B cell (primary cell): Measurements from ENCODE around the gene PACSIN2. TPM values are rescaled to one million over a fixed set of nuclear protein-coding genes. Genes with fewer than 3 reads are reported as not detected.

ENCODE experiments used
- ATAC-seq: fragments of 200-7000 bp; cut with Tn5 transposase; one replicate; pipeline ENCODE4 v1.10.0; 2021; ENCODE audit warnings: low read depth, mild to moderate bottlenecking, moderate number of reproducible peaks, moderate library complexity
- CTCF ChIA-PET: fragments of 350-600 bp; sonication (Branson Sonifier 250); formaldehyde crosslinking; loops from one replicate; lab custom pipeline; 2021; ENCODE audit warnings: antibody characterized with exemption, inconsistent platforms; lab: Charles Lee
- POLR2A ChIA-PET: fragments of 350-600 bp; sonication (Branson Sonifier 250); formaldehyde crosslinking; loops from one replicate; lab custom pipeline; 2021; ENCODE audit warnings: antibody characterized with exemption; lab: Charles Lee
- DNase-seq: peaks from one replicate; pipeline ENCODE4 v3.0.0; 2013
- H2AFZ ChIP-seq: 2 replicates; pipeline ENCODE4 v1.6.1; 2012; ENCODE audit warnings: mild to moderate bottlenecking, low read depth, low read length; ENCODE audit not compliant: insufficient read depth, poor library complexity, severe bottlenecking
- H3K27ac ChIP-seq, 2 donors: 1 replicate in 1 of 2; 2 replicates in 1 of 2; pipeline ENCODE4 v1.5.1; 2012 to 2013; ENCODE audit warnings: low read length in 2 of 2, mild to moderate bottlenecking in 2 of 2, moderate library complexity in 1 of 2
- H3K27me3 ChIP-seq, 4 experiments: fragments of 200-600 bp in 1 of 4; sonication (generic) in 1 of 4; replicated peaks in 1 of 4; 1 replicate in 2 of 4; 2 replicates in 2 of 4; pipeline versions ENCODE4 v1.6.1 to v1.7.0; 2013 to 2016; ENCODE audit warnings: low read length in 3 of 4, mild to moderate bottlenecking in 2 of 4, mixed read lengths in 1 of 4, moderate library complexity in 1 of 4; ENCODE audit not compliant: insufficient read depth in 4 of 4, control insufficient read depth in 3 of 4; ENCODE audit errors: control extremely low read depth in 1 of 4
- H3K36me3 ChIP-seq, 2 experiments: replicated peaks in 1 of 2; 1 replicate in 1 of 2; 2 replicates in 1 of 2; pipeline versions ENCODE4 v1.6.1 to v1.7.1; 2013; ENCODE audit warnings: low read length in 1 of 2; ENCODE audit not compliant: insufficient read depth in 2 of 2, control insufficient read depth in 1 of 2; ENCODE audit errors: control extremely low read depth in 1 of 2, extremely low read depth in 1 of 2
- H3K4me1 ChIP-seq, 2 donors: fragments of 200-600 bp in 1 of 2; sonication (generic) in 1 of 2; 1 replicate in 1 of 2; 2 replicates in 1 of 2; pipeline versions ENCODE4 v1.5.1 to v1.6.1; 2013 to 2017; ENCODE audit warnings: low read length in 2 of 2; ENCODE audit not compliant: control insufficient read depth in 2 of 2, insufficient read depth in 2 of 2
- H3K4me2 ChIP-seq: replicated peaks from 2 replicates; pipeline ENCODE3; 2012; ENCODE audit warnings: mild to moderate bottlenecking, low read depth, low read length; ENCODE audit not compliant: poor library complexity, severe bottlenecking
- H3K4me3 ChIP-seq, 5 experiments: fragments of 200-600 bp in 1 of 5; sonication (generic) in 1 of 5; 1 replicate in 3 of 5; 2 replicates in 2 of 5; pipeline versions ENCODE4 v1.5.1 to v1.7.0; 2011 to 2016; ENCODE audit warnings: low read length in 4 of 5, mild to moderate bottlenecking in 4 of 5, low read depth in 2 of 5, control low read depth in 1 of 5, moderate library complexity in 1 of 5; ENCODE audit not compliant: insufficient read depth in 1 of 5; ENCODE audit errors: control extremely low read depth in 1 of 5, extremely low read depth in 1 of 5
- H3K79me2 ChIP-seq: fragments of 200-600 bp; sonication (generic); one replicate; pipeline ENCODE4 v1.6.0; 2016; ENCODE audit warnings: low read length; ENCODE audit not compliant: control insufficient read depth, insufficient read depth
- H3K9ac ChIP-seq: fragments of 200-600 bp; sonication (generic); 2 replicates; pipeline ENCODE4 v1.6.1; 2017; ENCODE audit warnings: mild to moderate bottlenecking, low read length, moderate library complexity
- H3K9me3 ChIP-seq, 3 donors: one replicate each; pipeline versions ENCODE4 v1.6.1 to v1.7.1; 2013; ENCODE audit warnings: low read length in 2 of 3; ENCODE audit not compliant: control insufficient read depth in 2 of 3, insufficient read depth in 1 of 3; ENCODE audit errors: control extremely low read depth in 1 of 3
- H4K20me1 ChIP-seq: 2 replicates; pipeline ENCODE4 v1.6.0; 2012; ENCODE audit warnings: mild to moderate bottlenecking, low read length; ENCODE audit not compliant: insufficient read depth, control insufficient read depth, poor library complexity, severe bottlenecking
- H3K27ac Mint-ChIP-seq: one replicate; pipeline ENCODE4 v1.8.0; 2021; ENCODE audit warnings: mixed read lengths
- H3K27me3 Mint-ChIP-seq: one replicate; pipeline ENCODE4 v1.8.0; 2021; ENCODE audit warnings: mixed read lengths
- H3K4me1 Mint-ChIP-seq: one replicate; pipeline ENCODE4 v1.8.0; 2021; ENCODE audit warnings: mixed read lengths
- H3K4me3 Mint-ChIP-seq: one replicate; pipeline ENCODE4 v1.8.0; 2021; ENCODE audit warnings: mixed read lengths
- H3K9me3 Mint-ChIP-seq: one replicate; pipeline ENCODE4 v1.8.0; 2022; ENCODE audit warnings: mixed read lengths; ENCODE audit not compliant: insufficient read depth
- EZH2 ChIP-seq: IDR thresholded peaks from 2 replicates; pipeline ENCODE4 v1.6.1; 2012; ENCODE audit warnings: borderline replicate concordance, low read depth, mild to moderate bottlenecking, moderate library complexity, low read length; ENCODE audit not compliant: insufficient read depth, poor library complexity, severe bottlenecking
- WGBS: methylation state at CpG from one replicate; pipeline ENCODE4 v1.1.5; 2013; ENCODE audit warnings: missing lambda C conversion rate; ENCODE audit not compliant: insufficient coverage; 5-methylcytosine and 5-hydroxymethylcytosine counted together
- intact Hi-C: fragments of 100-400 bp; cut with micrococcal nuclease; formaldehyde crosslinking; loops from one replicate; pipeline ENCODE4 v1.10.0; 2022
- polyA plus RNA-seq: library from polyadenylated mRNA; depleted of rRNA; stranded (reverse); fragments of >200 nt; gene quantifications from 2 replicates; pipeline ENCODE4 v1.2.3, GENCODE V29; 2012
- total RNA-seq, 2 donors: library from RNA; stranded (reverse); fragments of 120-200 nt in 1 of 2; gene quantifications; 1 replicate in 1 of 2; 2 replicates in 1 of 2; pipeline versions ENCODE4 v1.2.3 to v1.2.4, GENCODE V29; 2013 to 2022
- TF ChIP-seq, protein P1 (sequence below): fragments of 200-600 bp; IDR thresholded peaks from one replicate; pipeline ENCODE4 v1.8.0; 2022; ENCODE audit warnings: antibody characterized with exemption, mild to moderate bottlenecking

Gene PACSIN2
- total and polyA plus RNA-seq, 2 donors (not counting 1 experiment from before 2014, with no cell fraction given): 26.9 to 59.3 TPM

GRCh38 chr22:42837556-42837955 lies 177.4 kb downstream of the PACSIN2 start:
- TF ChIP-seq, protein P1, sequence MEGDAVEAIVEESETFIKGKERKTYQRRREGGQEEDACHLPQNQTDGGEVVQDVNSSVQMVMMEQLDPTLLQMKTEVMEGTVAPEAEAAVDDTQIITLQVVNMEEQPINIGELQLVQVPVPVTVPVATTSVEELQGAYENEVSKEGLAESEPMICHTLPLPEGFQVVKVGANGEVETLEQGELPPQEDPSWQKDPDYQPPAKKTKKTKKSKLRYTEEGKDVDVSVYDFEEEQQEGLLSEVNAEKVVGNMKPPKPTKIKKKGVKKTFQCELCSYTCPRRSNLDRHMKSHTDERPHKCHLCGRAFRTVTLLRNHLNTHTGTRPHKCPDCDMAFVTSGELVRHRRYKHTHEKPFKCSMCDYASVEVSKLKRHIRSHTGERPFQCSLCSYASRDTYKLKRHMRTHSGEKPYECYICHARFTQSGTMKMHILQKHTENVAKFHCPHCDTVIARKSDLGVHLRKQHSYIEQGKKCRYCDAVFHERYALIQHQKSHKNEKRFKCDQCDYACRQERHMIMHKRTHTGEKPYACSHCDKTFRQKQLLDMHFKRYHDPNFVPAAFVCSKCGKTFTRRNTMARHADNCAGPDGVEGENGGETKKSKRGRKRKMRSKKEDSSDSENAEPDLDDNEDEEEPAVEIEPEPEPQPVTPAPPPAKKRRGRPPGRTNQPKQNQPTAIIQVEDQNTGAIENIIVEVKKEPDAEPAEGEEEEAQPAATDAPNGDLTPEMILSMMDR: no peak
- TF ChIP-seq EZH2: no peak
- WGBS: 71% methylated on average over 3 of the region's 4 CpGs

DNA sequence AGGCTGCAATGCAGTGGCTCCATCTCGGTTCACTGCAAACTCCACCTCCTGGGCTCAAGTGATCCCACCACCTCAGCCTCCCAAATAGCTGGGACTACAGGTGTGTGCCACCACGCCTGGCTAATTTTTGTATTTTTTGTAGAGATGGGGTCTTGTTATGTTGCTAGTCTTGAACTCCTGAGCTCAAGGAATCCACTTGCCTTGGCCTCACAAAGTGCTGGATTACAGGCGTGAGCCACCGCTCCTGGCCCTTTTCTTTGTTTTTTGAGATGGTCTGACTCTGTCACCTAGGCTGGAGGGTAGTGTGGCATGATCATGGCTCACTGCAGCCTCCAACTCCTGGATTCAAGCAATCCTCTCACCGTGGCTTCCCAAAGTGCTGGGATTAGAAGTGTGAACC lies 178.9 kb downstream of the PACSIN2 start:
- DNase-seq: no peak
- Histone ChIP-seq H3K79me2 (no peaks in the 10 kb centered on the region), H4K20me1 (no peaks in the 10 kb centered on the region), H2AFZ (no peak overlapping the region), H3K36me3 (peaks cover 2 to 57% of the 10 kb centered on the region in 2 experiments), H3K4me3 (no peak overlapping the region), H3K4me1 (no peaks in the 10 kb centered on the region), H3K27ac (no peak overlapping the region), H3K27me3 (no peaks in the 10 kb centered on the region), H3K9me3 (no peaks in the 10 kb centered on the region), H3K4me2 (no peak overlapping the region), H3K9ac (no peak overlapping the region)
- no peak overlapping the region for H3K4me3 Mint-ChIP-seq
- no peak for ATAC-seq
- 100% methylated on average over 2 of the region's 5 CpGs for WGBS
- ChIA-PET POLR2A (no interaction called here), CTCF (interaction anchor here (0.7 to 1.6 kb wide), 3 partner anchors 30 to 548 kb away, joined by 3 to 8 read pairs (median 3); no protein-coding TSS in a partner anchor)
- intact Hi-C loops: no loop called here
- no peaks in the 10 kb centered on the region for H3K27me3 Mint-ChIP-seq
- H3K9me3 Mint-ChIP-seq: no peaks in the 10 kb centered on the region
- no peak overlapping the region for H3K27ac Mint-ChIP-seq
- no peak for TF ChIP-seq EZH2
- TF ChIP-seq, protein P1: no peak
- H3K4me1 Mint-ChIP-seq: peaks cover 2% of the 10 kb centered on the region

More at GRCh38 chr22:42837556-42837955, 177.4 kb downstream of the PACSIN2 start:
- no peaks in the 10 kb centered on the region for H3K9me3 ChIP-seq
- H2AFZ ChIP-seq: no peak overlapping the region
- H3K9me3 Mint-ChIP-seq: no peaks in the 10 kb centered on the region
- no peak overlapping the region for H3K27ac ChIP-seq
- peaks cover 2% of the 10 kb centered on the region for H3K4me1 Mint-ChIP-seq
- no peaks in the 10 kb centered on the region for H3K4me1 ChIP-seq
- DNase-seq: no peak
- H3K27me3 Mint-ChIP-seq: no peaks in the 10 kb centered on the region
- no peak overlapping the region for H3K9ac ChIP-seq
- no peaks in the 10 kb centered on the region for H4K20me1 ChIP-seq
- POLR2A ChIA-PET: no interaction called here
- intact Hi-C loops: no loop called here
- H3K4me3 Mint-ChIP-seq: no peak overlapping the region
- ATAC-seq: no peak
- no peak overlapping the region for H3K4me3 ChIP-seq
- no peak overlapping the region for H3K4me2 ChIP-seq
- H3K79me2 ChIP-seq: no peaks in the 10 kb centered on the region
- H3K27me3 ChIP-seq: no peaks in the 10 kb centered on the region
- no peak overlapping the region for H3K27ac Mint-ChIP-seq
- H3K36me3 ChIP-seq: peaks cover 2 to 49% of the 10 kb centered on the region in 2 experiments
- CTCF ChIA-PET: interaction anchor here (0.6 kb wide), 1 partner anchor 225 kb away, joined by 3 read pairs; no protein-coding TSS in a partner anchor
